IMR-90 (cell line): ENCODE measurements around the gene ABL1. TPM values are rescaled to one million over a fixed set of nuclear protein-coding genes. Genes with fewer than 3 reads are reported as not detected.

Source experiments
- ATAC-seq: fragments of 200-7000 bp; cut with Tn5 transposase; 2 replicates; pipeline ENCODE4 v1.9.1; 2020; ENCODE audit warnings: low read depth, mild to moderate bottlenecking, moderate library complexity
- BruUV-seq: library from RNA; stranded (reverse); fragments of 400-500 nt; replicated peaks from 2 replicates; lab custom pipeline; 2021; lab: Mats Ljungman, UMichigan
- CTCF ChIA-PET: fragments of 300-600 bp; formaldehyde crosslinking; extraction: SDS; loops from one replicate; lab custom pipeline; 2021; ENCODE audit warnings: antibody characterized with exemption; lab: Yijun Ruan, JAX
- POLR2A ChIA-PET: fragments of 300-600 bp; sonication (Branson Sonifier 250); formaldehyde crosslinking; loops from one replicate; lab custom pipeline; 2022; ENCODE audit warnings: antibody characterized with exemption; ENCODE audit not compliant: unreplicated experiment; lab: Charles Lee
- DNase-seq: peaks from one replicate; pipeline ENCODE4 v3.0.0; 2013
- H2AFZ ChIP-seq: replicated peaks from 2 replicates; pipeline ENCODE3; 2013; ENCODE audit warnings: low read length, mild to moderate bottlenecking; ENCODE audit not compliant: poor library complexity
- H2AK5ac ChIP-seq: 2 replicates; pipeline ENCODE4 v1.6.1; 2013; ENCODE audit warnings: low read depth, low read length, inconsistent platforms
- H2AK9ac ChIP-seq: replicated peaks from 2 replicates; pipeline ENCODE3; 2013; ENCODE audit warnings: mild to moderate bottlenecking, low read depth, low read length, moderate library complexity; ENCODE audit not compliant: poor library complexity
- H2BK120ac ChIP-seq: 2 replicates; pipeline ENCODE4 v1.6.1; 2013; ENCODE audit warnings: low read depth, low read length, inconsistent platforms
- H2BK15ac ChIP-seq: 3 replicates; pipeline ENCODE4 v1.6.1; 2013; ENCODE audit warnings: low read depth, low read length, inconsistent platforms
- H2BK20ac ChIP-seq: 2 replicates; pipeline ENCODE4 v1.6.1; 2013; ENCODE audit warnings: low read depth, mild to moderate bottlenecking, inconsistent platforms, low read length, moderate library complexity
- H2BK5ac ChIP-seq: 2 replicates; pipeline ENCODE4 v1.6.1; 2013; ENCODE audit warnings: mild to moderate bottlenecking, low read depth, low read length, inconsistent platforms; ENCODE audit not compliant: poor library complexity, severe bottlenecking
- H3K14ac ChIP-seq: replicated peaks from 2 replicates; pipeline ENCODE4 v1.6.1; 2013; ENCODE audit warnings: low read depth, low read length, inconsistent platforms
- H3K18ac ChIP-seq: 2 replicates; pipeline ENCODE4 v1.6.1; 2013; ENCODE audit warnings: low read depth, low read length, control low read depth
- H3K23ac ChIP-seq: 2 replicates; pipeline ENCODE4 v1.6.1; 2013; ENCODE audit warnings: low read depth, low read length, inconsistent platforms
- H3K27ac ChIP-seq: 2 replicates; pipeline ENCODE4 v1.5.1; 2013; ENCODE audit warnings: mild to moderate bottlenecking, control low read depth, low read length; ENCODE audit not compliant: insufficient read depth
- H3K27me3 ChIP-seq: 2 replicates; pipeline ENCODE4 v1.6.1; 2013; ENCODE audit warnings: low read length; ENCODE audit not compliant: control insufficient read depth, insufficient read depth
- H3K36me3 ChIP-seq: 2 replicates; pipeline ENCODE4 v1.6.1; 2013; ENCODE audit warnings: low read length, mixed read lengths; ENCODE audit not compliant: control insufficient read depth, insufficient read depth
- H3K4ac ChIP-seq: 2 replicates; pipeline ENCODE4 v1.6.1; 2013; ENCODE audit warnings: low read depth, low read length, inconsistent platforms
- H3K4me1 ChIP-seq: 2 replicates; pipeline ENCODE4 v1.6.1; 2013; ENCODE audit warnings: low read length, mixed read lengths; ENCODE audit not compliant: control insufficient read depth, insufficient read depth
- H3K4me2 ChIP-seq: 2 replicates; pipeline ENCODE4 v1.6.1; 2013; ENCODE audit warnings: low read depth, mild to moderate bottlenecking, control low read depth, low read length, moderate library complexity
- H3K4me3 ChIP-seq: 2 replicates; pipeline ENCODE4 v1.5.1; 2013; ENCODE audit warnings: low read depth, mild to moderate bottlenecking, control low read depth, low read length, moderate library complexity; ENCODE audit not compliant: insufficient read depth
- H3K56ac ChIP-seq: 2 replicates; pipeline ENCODE4 v1.6.1; 2013; ENCODE audit warnings: low read length, inconsistent platforms; ENCODE audit not compliant: insufficient read depth; ENCODE audit errors: extremely low read depth
- H3K79me1 ChIP-seq, 2 experiments: 2 replicates each; pipeline ENCODE4 v1.6.1; 2013; ENCODE audit warnings: low read length in 2 of 2, inconsistent platforms in 1 of 2, low read depth in 1 of 2
- H3K9ac ChIP-seq: 2 replicates; pipeline ENCODE4 v1.6.1; 2013; ENCODE audit warnings: low read depth, low read length, control low read depth
- H3K9me1 ChIP-seq: 2 replicates; pipeline ENCODE4 v1.6.1; 2013; ENCODE audit warnings: low read length, inconsistent platforms; ENCODE audit not compliant: insufficient read depth
- H3K9me3 ChIP-seq: 2 replicates; pipeline ENCODE4 v1.6.1; 2013; ENCODE audit warnings: low read length; ENCODE audit not compliant: control insufficient read depth, insufficient read depth
- H4K20me1 ChIP-seq: 2 replicates; pipeline ENCODE4 v1.6.1; 2013; ENCODE audit warnings: low read length, inconsistent platforms; ENCODE audit not compliant: insufficient read depth
- H4K5ac ChIP-seq: 2 replicates; pipeline ENCODE4 v1.6.1; 2013; ENCODE audit warnings: mild to moderate bottlenecking, low read depth, low read length, control low read depth
- H4K8ac ChIP-seq, 2 experiments: 2 replicates each; pipeline ENCODE4 v1.6.1; 2013; ENCODE audit warnings: low read depth in 2 of 2, low read length in 2 of 2, control low read depth in 1 of 2, inconsistent platforms in 1 of 2
- H4K91ac ChIP-seq: 2 replicates; pipeline ENCODE4 v1.6.1; 2013; ENCODE audit warnings: low read depth, low read length, inconsistent platforms; ENCODE audit not compliant: insufficient read depth
- RFX5 ChIP-seq: IDR thresholded peaks from 2 replicates; pipeline ENCODE4 v1.8.0; 2012; ENCODE audit warnings: low read depth, mild to moderate bottlenecking, low read length, moderate library complexity
- WGBS, 2 experiments: methylation state at CpG; one replicate each; pipeline versions ENCODE4 v1.1.5 to v1.1.7; 2013; ENCODE audit warnings: missing lambda C conversion rate in 2 of 2; ENCODE audit not compliant: insufficient read length in 1 of 2; ENCODE audit errors: extremely low coverage in 2 of 2; 5-methylcytosine and 5-hydroxymethylcytosine counted together
- dilution Hi-C: fragments of 300-500 bp; cut with HindIII; formaldehyde crosslinking; loops from one replicate; pipeline ENCODE4 v1.14.3; 2018; ENCODE audit warnings: low sequenced_read_pairs; ENCODE audit not compliant: unreplicated experiment
- in situ Hi-C: fragments of 300-500 bp; cut with MboI; formaldehyde crosslinking; loops from 3 replicates; pipeline ENCODE4 v1.14.3; 2019; ENCODE audit warnings: low sequenced_read_pairs, inconsistent platforms, mixed read lengths
- intact Hi-C: fragments of 100-400 bp; cut with micrococcal nuclease; formaldehyde crosslinking; loops from 2 replicates; pipeline ENCODE4 v1.10.0; 2022
- polyA plus RNA-seq, 3 experiments: library from polyadenylated mRNA; depleted of rRNA; stranded (reverse); fragments of >200 nt; gene quantifications; 2 replicates each; pipeline ENCODE4 v1.2.3, GENCODE V29; 2012; ENCODE audit warnings: low replicate concordance in 1 of 3
- total RNA-seq: library from RNA; depleted of rRNA; stranded (reverse); fragments of >200 nt; gene quantifications from 2 replicates; pipeline ENCODE4 v1.2.3, GENCODE V29; 2012
- TF ChIP-seq, protein P1 (sequence below): fragments of 150-350 bp; IDR thresholded peaks from 2 replicates; pipeline ENCODE4 v1.6.1; 2017; ENCODE audit warnings: mild to moderate bottlenecking, antibody characterized with exemption, low read length, low read depth

ABL1 gene
- total and polyA plus RNA-seq, 2 of the 4 experiments (the other 2 are of a cell fraction), result 33.7 to 49.1 TPM

DNA sequence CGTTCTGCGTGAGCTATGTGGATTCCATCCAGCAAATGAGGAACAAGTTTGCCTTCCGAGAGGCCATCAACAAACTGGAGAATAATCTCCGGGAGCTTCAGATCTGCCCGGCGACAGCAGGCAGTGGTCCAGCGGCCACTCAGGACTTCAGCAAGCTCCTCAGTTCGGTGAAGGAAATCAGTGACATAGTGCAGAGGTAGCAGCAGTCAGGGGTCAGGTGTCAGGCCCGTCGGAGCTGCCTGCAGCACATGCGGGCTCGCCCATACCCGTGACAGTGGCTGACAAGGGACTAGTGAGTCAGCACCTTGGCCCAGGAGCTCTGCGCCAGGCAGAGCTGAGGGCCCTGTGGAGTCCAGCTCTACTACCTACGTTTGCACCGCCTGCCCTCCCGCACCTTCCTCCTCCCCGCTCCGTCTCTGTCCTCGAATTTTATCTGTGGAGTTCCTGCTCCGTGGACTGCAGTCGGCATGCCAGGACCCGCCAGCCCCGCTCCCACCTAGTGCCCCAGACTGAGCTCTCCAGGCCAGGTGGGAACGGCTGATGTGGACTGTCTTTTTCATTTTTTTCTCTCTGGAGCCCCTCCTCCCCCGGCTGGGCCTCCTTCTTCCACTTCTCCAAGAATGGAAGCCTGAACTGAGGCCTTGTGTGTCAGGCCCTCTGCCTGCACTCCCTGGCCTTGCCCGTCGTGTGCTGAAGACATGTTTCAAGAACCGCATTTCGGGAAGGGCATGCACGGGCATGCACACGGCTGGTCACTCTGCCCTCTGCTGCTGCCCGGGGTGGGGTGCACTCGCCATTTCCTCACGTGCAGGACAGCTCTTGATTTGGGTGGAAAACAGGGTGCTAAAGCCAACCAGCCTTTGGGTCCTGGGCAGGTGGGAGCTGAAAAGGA, 50.7 kb downstream of the ABL1 start:
- Histone ChIP-seq H3K4me1 (peaks cover 15% of the 10 kb centered on the region; the same call in 1 of the 2 replicates), H3K4me2 (no peak overlapping the region), H3K36me3 (peaks cover 86% of the 10 kb centered on the region), H3K27me3 (no peaks in the 10 kb centered on the region), H3K4ac (0 out of 2 replicates have a peak overlapping the region, but pooled peaks have one; percentile 27), H4K8ac (0 out of 4 replicates have a peak overlapping the region, but pooled peaks of 1 of the 2 experiments have one; percentile 39), H3K9me3 (no peaks in the 10 kb centered on the region), H3K23ac (no peak overlapping the region), H2AK5ac (no peak overlapping the region), H2AFZ (peak overlapping the region; percentile 34), H2BK15ac (no peak overlapping the region), H3K9me1 (peaks cover 4% of the 10 kb centered on the region; the same call in 1 of the 2 replicates), H4K20me1 (peaks cover 38% of the 10 kb centered on the region), H3K27ac (no peak overlapping the region), H2AK9ac (peak overlapping the region; percentile 88), H3K56ac (no peak overlapping the region), H3K14ac (no peak overlapping the region), H2BK5ac (peak overlapping the region; percentile 24), H4K5ac (no peak overlapping the region), H3K9ac (no peak overlapping the region), H3K18ac (no peak overlapping the region), H3K79me1 (peaks cover 28 to 55% of the 10 kb centered on the region in 2 experiments), H2BK120ac (no peak overlapping the region), H3K4me3 (no peak overlapping the region), H4K91ac (no peak overlapping the region), H2BK20ac (no peak overlapping the region)
- no TSS peak for BruUV-seq
- TF ChIP-seq, protein P1, sequence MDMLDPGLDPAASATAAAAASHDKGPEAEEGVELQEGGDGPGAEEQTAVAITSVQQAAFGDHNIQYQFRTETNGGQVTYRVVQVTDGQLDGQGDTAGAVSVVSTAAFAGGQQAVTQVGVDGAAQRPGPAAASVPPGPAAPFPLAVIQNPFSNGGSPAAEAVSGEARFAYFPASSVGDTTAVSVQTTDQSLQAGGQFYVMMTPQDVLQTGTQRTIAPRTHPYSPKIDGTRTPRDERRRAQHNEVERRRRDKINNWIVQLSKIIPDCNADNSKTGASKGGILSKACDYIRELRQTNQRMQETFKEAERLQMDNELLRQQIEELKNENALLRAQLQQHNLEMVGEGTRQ, result no peak
- TF ChIP-seq RFX5, result peak; percentile 62
- intact Hi-C loops (no loop called here), dilution Hi-C loops (no loop called here), in situ Hi-C loops (loop anchor here (5.0 kb wide), 1 partner anchor 157 kb away; no protein-coding TSS in a partner anchor)
- WGBS, 2 experiments, result 91% methylated on average over 24 of the region's 35 CpGs; no CpG with 5 or more reads in 1 of the 2 experiments
- ATAC-seq, result no peak
- POLR2A ChIA-PET, result interaction anchor here (0.5 kb wide), 1 partner anchor 124 kb away, joined by 3 read pairs; no protein-coding TSS in a partner anchor
- no peak for DNase-seq
- CTCF ChIA-PET, result no interaction called here
